Stimulated activated CD4-positive, alpha-beta T cell treated with anti-CD3 and anti-CD28 coated beads, TNF-alpha, amount 100 ng/mL, for 48 hours (primary cell): ENCODE data around the gene APPBP2.
"Not testable (repeated sequence)": the region's sequence is repeated elsewhere in the genome, so short reads cannot be mapped to it uniquely, and the experiment has no call there.

Experiments used
- DNase-seq, 3 donors: peaks; one replicate each; pipeline ENCODE4 v3.0.0-alpha.2; 2020; ENCODE audit warnings: low read depth in 3 of 3

Gene APPBP2

GRCh38 chr17:60493847-60494321 is 32.2 kb downstream of the APPBP2 start:
- DNase-seq, result no peak

GRCh38 chr17:60491771-60492170 is 34.3 kb downstream of the APPBP2 start:
- no peak for DNase-seq

GRCh38 chr17:60490594-60490993 is 35.4 kb downstream of the APPBP2 start:
- DNase-seq, result not testable (repeated sequence)

GRCh38 chr17:60481604-60482003 is 44.4 kb downstream of the APPBP2 start:
- DNase-seq, result no peak

- DNase-seq, result no peak
Observed at GRCh38 chr17:60473788-60474187, 52.3 kb downstream of the APPBP2 start.

- no peak for DNase-seq
Observed at GRCh38 chr17:60472449-60472848, 53.6 kb downstream of the APPBP2 start.

GRCh38 chr17:60471451-60471850 is 54.6 kb downstream of the APPBP2 start:
- DNase-seq, result no peak

GRCh38 chr17:60468371-60468770 is 57.7 kb downstream of the APPBP2 start:
- DNase-seq, result no peak

GRCh38 chr17:60464343-60464742 is 61.7 kb downstream of the APPBP2 start:
- no peak for DNase-seq

GRCh38 chr17:60463157-60463835 is 62.7 kb downstream of the APPBP2 start:
- DNase-seq, result no peak

- DNase-seq, result no peak
Observed at GRCh38 chr17:60461584-60461983, 64.5 kb downstream of the APPBP2 start.

- DNase-seq, result no peak
Observed at GRCh38 chr17:60457148-60457547, 68.9 kb downstream of the APPBP2 start.

GRCh38 chr17:60455378-60455777 is 70.7 kb downstream of the APPBP2 start:
- DNase-seq, result no peak

- DNase-seq, result no peak
Observed at GRCh38 chr17:60451965-60452364, 74.1 kb downstream of the APPBP2 start.

GRCh38 chr17:60451071-60451470 is 75.0 kb downstream of the APPBP2 start:
- DNase-seq, result no peak

- no peak for DNase-seq
Observed at GRCh38 chr17:60447375-60447774, 78.7 kb downstream of the APPBP2 start.

- DNase-seq, result no peak
Observed at GRCh38 chr17:60445144-60445543, 80.9 kb downstream of the APPBP2 start.

- DNase-seq, result no peak
Observed at GRCh38 chr17:60443713-60444112, 82.3 kb downstream of the APPBP2 start.

GRCh38 chr17:60442271-60443173 is 83.5 kb downstream of the APPBP2 start:
- DNase-seq, result no peak

- no peak for DNase-seq
Observed at GRCh38 chr17:60439501-60439900, 86.5 kb downstream of the APPBP2 start.

GRCh38 chr17:60436676-60437075 is 89.4 kb downstream of the APPBP2 start:
- no peak for DNase-seq

GRCh38 chr17:60435244-60436167 is 90.5 kb downstream of the APPBP2 start:
- peak; percentile 13 to 32 (median 30) for DNase-seq
